Smooth muscle cell (in vitro differentiated cells): ENCODE measurements around the gene MB21D2. TPM values are rescaled to one million over a fixed set of nuclear protein-coding genes. Genes with fewer than 3 reads are reported as not detected.

Experiments
- DNase-seq: peaks from one replicate; lab custom pipeline; 2025; ENCODE audit not compliant: unreplicated experiment; lab: John Stamatoyannopoulos, UW
- H2AFZ ChIP-seq: fragments of 200-600 bp; sonication (generic); 2 replicates; pipeline ENCODE4 v1.6.0; 2016; ENCODE audit warnings: antibody characterized with exemption, low read depth, mild to moderate bottlenecking
- H3F3A ChIP-seq: fragments of 200-600 bp; sonication (generic); 2 replicates; pipeline ENCODE4 v1.6.0; 2017; ENCODE audit warnings: antibody characterized with exemption, low read depth
- H3K27ac ChIP-seq: fragments of 200-600 bp; sonication (generic); 2 replicates; pipeline ENCODE4 v1.5.1; 2016; ENCODE audit warnings: low read depth, mild to moderate bottlenecking
- H3K27me3 ChIP-seq: fragments of 200-600 bp; sonication (generic); 2 replicates; pipeline ENCODE4 v1.6.1; 2016; ENCODE audit warnings: low read depth, mild to moderate bottlenecking
- H3K36me3 ChIP-seq: fragments of 200-600 bp; sonication (generic); 2 replicates; pipeline ENCODE4 v1.5.1; 2016; ENCODE audit warnings: low read depth
- H3K4me1 ChIP-seq: fragments of 200-600 bp; sonication (generic); 2 replicates; pipeline ENCODE4 v1.5.1; 2016; ENCODE audit warnings: low read depth
- H3K4me2 ChIP-seq: fragments of 200-600 bp; sonication (generic); 2 replicates; pipeline ENCODE4 v1.6.0; 2016; ENCODE audit warnings: mild to moderate bottlenecking
- H3K4me3 ChIP-seq: fragments of 200-600 bp; sonication (generic); 2 replicates; pipeline ENCODE4 v1.5.1; 2016; ENCODE audit warnings: mild to moderate bottlenecking
- H3K79me2 ChIP-seq: fragments of 200-600 bp; sonication (generic); 2 replicates; pipeline ENCODE4 v1.6.0; 2016; ENCODE audit warnings: low read depth, mild to moderate bottlenecking
- H3K9ac ChIP-seq: fragments of 200-600 bp; sonication (generic); 2 replicates; pipeline ENCODE4 v1.6.0; 2016; ENCODE audit warnings: low read depth
- H3K9me3 ChIP-seq: fragments of 200-600 bp; sonication (generic); replicated peaks from 2 replicates; pipeline ENCODE4 v1.5.1; 2016; ENCODE audit warnings: low read depth
- H4K20me1 ChIP-seq: fragments of 200-600 bp; sonication (generic); 2 replicates; pipeline ENCODE4 v1.6.0; 2016; ENCODE audit warnings: low read depth
- CTCF ChIP-seq: fragments of 200-600 bp; sonication (generic); IDR thresholded peaks from 2 replicates; pipeline ENCODE4 v1.5.1; 2017; ENCODE audit warnings: borderline replicate concordance, mild to moderate bottlenecking, antibody characterized with exemption; ENCODE audit not compliant: insufficient read depth, poor library complexity, severe bottlenecking
- WGBS: methylation state at CpG from one replicate; pipeline ENCODE4 v1.1.7; 2016; ENCODE audit warnings: low lambda C conversion rate; 5-methylcytosine and 5-hydroxymethylcytosine counted together
- polyA plus RNA-seq: library from polyadenylated mRNA; unstranded; fragments of >200 nt; fragmentation: Nextera tagmentation; extraction: Ambion mirVana; gene quantifications from 2 replicates; pipeline ENCODE4 v1.2.1, GENCODE V29; 2016
- total RNA-seq: library from RNA; depleted of rRNA; stranded (reverse); fragments of >200 nt; gene quantifications from 2 replicates; pipeline ENCODE4 v1.2.3, GENCODE V29; 2014

The MB21D2 gene
- total and polyA plus RNA-seq, 2 experiments from 2014 or later: 5.2 to 17.1 TPM

- TF ChIP-seq CTCF: no peak
- Histone ChIP-seq H2AFZ (no peak overlapping the region), H3K9me3 (no peaks in the 10 kb centered on the region), H3K4me2 (peak overlapping the region; percentile 81), H3K79me2 (peaks cover 52% of the 10 kb centered on the region), H3K27ac (peak overlapping the region; percentile 97), H3K4me1 (peaks cover 28% of the 10 kb centered on the region), H3K4me3 (no peak overlapping the region), H4K20me1 (no peaks in the 10 kb centered on the region), H3K9ac (peak overlapping the region; percentile 46), H3K27me3 (no peaks in the 10 kb centered on the region), H3K36me3 (no peaks in the 10 kb centered on the region), H3F3A (peaks cover 5% of the 10 kb centered on the region)
- no peak for DNase-seq
- 74% methylated on average over 5 of the region's 5 CpGs for WGBS
Measured at GRCh38 chr3:192888190-192888589, 29.5 kb downstream of the MB21D2 start.

DNA sequence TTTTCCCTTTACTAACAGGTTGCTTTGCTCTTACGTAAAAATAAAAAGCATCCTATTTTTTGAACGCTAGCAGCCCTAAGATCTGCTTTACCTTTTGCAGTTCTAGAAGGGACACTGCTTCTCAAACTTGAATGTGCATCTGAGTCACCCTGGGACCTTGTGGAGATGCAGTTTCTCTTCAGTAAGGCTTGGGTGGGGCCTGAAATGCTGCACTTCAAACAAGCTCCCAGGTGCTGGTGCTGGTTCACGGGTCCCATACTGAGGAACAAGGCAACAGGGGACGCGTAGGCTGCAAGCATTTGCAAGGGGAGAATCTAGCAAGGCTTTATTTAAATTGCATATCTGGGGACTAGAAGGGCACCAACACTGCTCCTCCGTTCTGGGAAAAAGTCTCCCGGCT, 30.0 kb downstream of the MB21D2 start:
- Histone ChIP-seq H3K27ac (peak overlapping the region; percentile 97), H2AFZ (no peak overlapping the region), H3K9ac (peak overlapping the region; percentile 85), H3K4me2 (peak overlapping the region; percentile 81), H4K20me1 (no peaks in the 10 kb centered on the region), H3F3A (peaks cover 5% of the 10 kb centered on the region), H3K79me2 (peaks cover 50% of the 10 kb centered on the region), H3K9me3 (no peaks in the 10 kb centered on the region), H3K27me3 (no peaks in the 10 kb centered on the region), H3K4me3 (peak overlapping the region; percentile 19), H3K4me1 (peaks cover 24% of the 10 kb centered on the region), H3K36me3 (no peaks in the 10 kb centered on the region)
- TF ChIP-seq CTCF: no peak
- DNase-seq: no peak
- 76% methylated on average over 7 of the region's 7 CpGs for WGBS

DNA sequence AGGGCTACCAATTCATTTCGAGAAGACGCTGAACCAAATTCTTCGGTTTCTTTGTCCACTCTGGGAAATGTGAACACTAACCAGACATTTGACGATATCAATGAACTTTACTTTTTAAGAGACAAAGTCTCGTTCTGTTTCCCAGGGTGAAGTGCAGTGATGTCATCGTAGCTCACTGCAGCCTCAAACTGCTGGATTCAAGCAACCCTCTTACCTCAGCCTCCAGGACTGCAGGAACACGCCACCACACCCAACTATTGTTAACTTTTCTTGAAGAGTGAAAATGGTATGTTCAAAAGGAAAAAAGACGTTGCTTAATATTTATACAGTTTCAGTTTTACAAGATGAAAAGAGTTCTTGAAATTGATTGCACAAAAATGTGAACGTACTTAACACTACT, 30.6 kb downstream of the MB21D2 start:
- no peak for TF ChIP-seq CTCF
- H3K79me2 ChIP-seq: peaks cover 43% of the 10 kb centered on the region
- H3K36me3 ChIP-seq: no peaks in the 10 kb centered on the region
- H3K27me3 ChIP-seq: no peaks in the 10 kb centered on the region
- no peak for DNase-seq
- H3F3A ChIP-seq: peaks cover 5% of the 10 kb centered on the region
- H3K4me2 ChIP-seq: peak overlapping the region; percentile 81
- H3K4me3 ChIP-seq: peak overlapping the region; percentile 20
- H2AFZ ChIP-seq: no peak overlapping the region
- H3K4me1 ChIP-seq: peaks cover 21% of the 10 kb centered on the region
- H3K9ac ChIP-seq: peak overlapping the region; percentile 85
- H3K27ac ChIP-seq: peak overlapping the region; percentile 97
- H3K9me3 ChIP-seq: no peaks in the 10 kb centered on the region
- no peaks in the 10 kb centered on the region for H4K20me1 ChIP-seq
- 59% methylated on average over 9 of the region's 9 CpGs for WGBS
